ENCODE results near the gene ZNF534. TPM values are rescaled to one million over a fixed set of nuclear protein-coding genes. Genes with fewer than 3 reads are reported as not detected.

The ZNF534 gene
- total and polyA plus RNA-seq, 9 of the 15 experiments (the other 6 are each of a cell fraction or from before 2014, with no cell fraction given): 0.08 to 0.33 (median 0.22) TPM; not detected in 1

DNA sequence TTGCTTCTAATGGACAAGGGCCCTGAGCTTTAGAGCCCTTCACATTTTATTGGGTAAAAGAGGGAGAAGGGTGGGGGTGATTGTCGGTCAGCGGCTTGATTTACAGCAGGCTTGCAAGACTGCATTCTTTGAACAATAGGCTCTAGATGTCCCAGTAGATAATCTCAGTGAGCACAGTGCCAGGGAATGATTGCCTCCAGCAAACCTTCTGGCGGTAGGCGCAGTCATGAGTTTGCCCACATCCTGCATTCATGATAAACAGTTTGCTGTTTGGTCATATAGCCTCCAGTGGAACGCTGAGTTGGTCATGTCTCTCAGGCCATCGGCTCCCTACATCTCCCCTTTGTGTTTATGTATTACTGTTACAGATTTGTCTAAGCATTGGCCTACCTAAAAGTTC lies 18.7 kb upstream of the ZNF534 start:
- no peak overlapping the region for H3K4me2 ChIP-seq (ENCODE audit: insufficient read depth, low read length)
- 11% methylated on average over 6 of the region's 6 CpGs for WGBS (ENCODE audit: insufficient coverage, low coverage, missing lambda C conversion rate)
- no peak overlapping the region for H3K9ac ChIP-seq (ENCODE audit: insufficient read depth in 1 of 2, low read depth in 2 of 2, low read length in 2 of 2)
- no peak for TF ChIP-seq ZNF766 (CRISPR knock-in tag; conservative IDR thresholded peaks at IDR 0.05)
- TF ChIP-seq CHCHD3 (CRISPR knock-in tag; IDR thresholded peaks at IDR 0.05): no peak
- no peak for TF ChIP-seq BCOR (IDR thresholded peaks at IDR 0.05)
- TF ChIP-seq CTBP1 (IDR thresholded peaks at IDR 0.05; ENCODE audit: borderline replicate concordance): no peak
- no peak for TF ChIP-seq SUPT5H (IDR thresholded peaks at IDR 0.05)
- TF ChIP-seq RFX7 (CRISPR knock-in tag; IDR thresholded peaks at IDR 0.05): no peak
- no peak for TF ChIP-seq SOX6 (IDR thresholded peaks at IDR 0.05)
- no peaks in the 10 kb centered on the region for H3K79me2 ChIP-seq (ENCODE audit: control insufficient read depth, insufficient read depth, low read length)
- in situ Hi-C loops (cut with MboI): no loop called here
- POLR2A ChIA-PET: no interaction called here
- CTCF ChIA-PET (ENCODE audit: low intra/inter-chr PET ratio): no interaction called here
- H2AFZ ChIP-seq (ENCODE audit: low read depth, low read length): no peak overlapping the region
- H3K9me3 ChIP-seq (replicated peaks; ENCODE audit: control insufficient read depth, insufficient read depth, low read depth, low read length): no peaks in the 10 kb centered on the region
- H3K4me1 ChIP-seq (replicated peaks in 1 of 2; ENCODE audit: control insufficient read depth in 2 of 2, insufficient read depth in 2 of 2, low read length in 2 of 2): no peaks in the 10 kb centered on the region
- no peak overlapping the region for H3K27ac ChIP-seq (ENCODE audit: extremely low read depth, low read depth, low read length)
- no peaks in the 10 kb centered on the region for H3K9me1 ChIP-seq (ENCODE audit: control insufficient read depth, insufficient read depth, low read length)
- ATAC-seq: no peak
- BruUV-seq (replicated peaks): no TSS peak
- FAIRE-seq: no peak
- no peaks in the 10 kb centered on the region for H3K36me3 ChIP-seq (ENCODE audit: control insufficient read depth, insufficient read depth, low read length)
- H3K4me3 ChIP-seq: no peak overlapping the region
- intact Hi-C loops (cut with micrococcal nuclease): no loop called here
- no peaks in the 10 kb centered on the region for H3K27me3 ChIP-seq (ENCODE audit: control insufficient read depth in 2 of 2, insufficient read depth in 2 of 2, low read length in 2 of 2)
- no peak for DNase-seq (ENCODE audit: extremely low read depth in 1 of 4, low spot score in 3 of 4)
- H4K20me1 ChIP-seq (replicated peaks; ENCODE audit: control insufficient read depth, insufficient read depth, low read length): no peaks in the 10 kb centered on the region

DNA sequence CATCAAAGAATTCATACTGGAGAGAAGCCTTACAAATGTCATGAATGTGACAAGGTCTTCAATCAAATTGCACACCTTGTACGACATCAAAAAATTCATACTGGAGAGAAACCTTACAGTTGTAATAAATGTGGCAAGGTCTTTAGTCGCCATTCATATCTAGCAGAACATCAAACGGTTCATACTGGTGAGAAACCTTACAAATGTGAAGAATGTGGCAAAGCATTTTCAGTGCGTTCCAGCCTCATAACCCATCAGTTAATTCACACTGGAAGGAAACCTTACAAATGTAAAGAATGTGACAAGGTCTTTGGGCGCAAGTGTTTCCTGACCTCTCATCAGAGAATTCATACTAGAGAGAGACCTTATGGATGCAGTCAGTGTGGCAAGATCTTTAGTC lies 13.2 kb upstream of the ZNF534 start:
- in situ Hi-C loops (cut with MboI) (no loop called here), intact Hi-C loops (cut with micrococcal nuclease) (no loop called here)
- no peak overlapping the region for H3K9ac ChIP-seq (ENCODE audit: insufficient read depth in 1 of 2, low read depth in 2 of 2, low read length in 2 of 2)
- ATAC-seq (no peak), DNase-seq (ENCODE audit: extremely low read depth in 1 of 4, low spot score in 3 of 4) (no peak), FAIRE-seq (no peak)
- 2% methylated on average over 5 of the region's 5 CpGs for whole genome bisulfite sequencing (ENCODE audit: insufficient coverage, low coverage, missing lambda C conversion rate)
- H4K20me1 ChIP-seq (replicated peaks; ENCODE audit: control insufficient read depth, insufficient read depth, low read length): no peaks in the 10 kb centered on the region
- no peaks in the 10 kb centered on the region for H3K27me3 ChIP-seq (ENCODE audit: control insufficient read depth in 2 of 2, insufficient read depth in 2 of 2, low read length in 2 of 2)
- CTCF ChIA-PET (ENCODE audit: low intra/inter-chr PET ratio): no interaction called here
- no peaks in the 10 kb centered on the region for H3K36me3 ChIP-seq (ENCODE audit: control insufficient read depth, insufficient read depth, low read length)
- H2AFZ ChIP-seq (ENCODE audit: low read depth, low read length): no peak overlapping the region
- POLR2A ChIA-PET: no interaction called here
- H3K4me3 ChIP-seq: no peak overlapping the region
- H3K79me2 ChIP-seq (ENCODE audit: control insufficient read depth, insufficient read depth, low read length): no peaks in the 10 kb centered on the region
- H3K9me3 ChIP-seq (replicated peaks; ENCODE audit: control insufficient read depth, insufficient read depth, low read depth, low read length): no peaks in the 10 kb centered on the region; the same call in 1 of the 2 replicates
- no TSS peak for BruUV-seq (replicated peaks)
- no peaks in the 10 kb centered on the region for H3K4me1 ChIP-seq (replicated peaks in 1 of 2; ENCODE audit: control insufficient read depth in 2 of 2, insufficient read depth in 2 of 2, low read length in 2 of 2)
- H3K4me2 ChIP-seq (ENCODE audit: insufficient read depth, low read length): no peak overlapping the region
- no peak overlapping the region for H3K27ac ChIP-seq (ENCODE audit: extremely low read depth, low read depth, low read length)
- H3K9me1 ChIP-seq (ENCODE audit: control insufficient read depth, insufficient read depth, low read length): no peaks in the 10 kb centered on the region
- no peak for TF ChIP-seq MTA1 (IDR thresholded peaks at IDR 0.05; ENCODE audit: borderline replicate concordance)
- no peak for TF ChIP-seq SETDB1 (IDR thresholded peaks at IDR 0.05; ENCODE audit: low read length)
- TF ChIP-seq MYBL2 (IDR thresholded peaks at IDR 0.05; ENCODE audit: low read depth): no peak
- TF ChIP-seq MYBL2 (CRISPR knock-in tag; IDR thresholded peaks at IDR 0.05; ENCODE audit: borderline replicate concordance): no peak
- TF ChIP-seq, protein P1, sequence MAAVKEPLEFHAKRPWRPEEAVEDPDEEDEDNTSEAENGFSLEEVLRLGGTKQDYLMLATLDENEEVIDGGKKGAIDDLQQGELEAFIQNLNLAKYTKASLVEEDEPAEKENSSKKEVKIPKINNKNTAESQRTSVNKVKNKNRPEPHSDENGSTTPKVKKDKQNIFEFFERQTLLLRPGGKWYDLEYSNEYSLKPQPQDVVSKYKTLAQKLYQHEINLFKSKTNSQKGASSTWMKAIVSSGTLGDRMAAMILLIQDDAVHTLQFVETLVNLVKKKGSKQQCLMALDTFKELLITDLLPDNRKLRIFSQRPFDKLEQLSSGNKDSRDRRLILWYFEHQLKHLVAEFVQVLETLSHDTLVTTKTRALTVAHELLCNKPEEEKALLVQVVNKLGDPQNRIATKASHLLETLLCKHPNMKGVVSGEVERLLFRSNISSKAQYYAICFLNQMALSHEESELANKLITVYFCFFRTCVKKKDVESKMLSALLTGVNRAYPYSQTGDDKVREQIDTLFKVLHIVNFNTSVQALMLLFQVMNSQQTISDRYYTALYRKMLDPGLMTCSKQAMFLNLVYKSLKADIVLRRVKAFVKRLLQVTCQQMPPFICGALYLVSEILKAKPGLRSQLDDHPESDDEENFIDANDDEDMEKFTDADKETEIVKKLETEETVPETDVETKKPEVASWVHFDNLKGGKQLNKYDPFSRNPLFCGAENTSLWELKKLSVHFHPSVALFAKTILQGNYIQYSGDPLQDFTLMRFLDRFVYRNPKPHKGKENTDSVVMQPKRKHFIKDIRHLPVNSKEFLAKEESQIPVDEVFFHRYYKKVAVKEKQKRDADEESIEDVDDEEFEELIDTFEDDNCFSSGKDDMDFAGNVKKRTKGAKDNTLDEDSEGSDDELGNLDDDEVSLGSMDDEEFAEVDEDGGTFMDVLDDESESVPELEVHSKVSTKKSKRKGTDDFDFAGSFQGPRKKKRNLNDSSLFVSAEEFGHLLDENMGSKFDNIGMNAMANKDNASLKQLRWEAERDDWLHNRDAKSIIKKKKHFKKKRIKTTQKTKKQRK (IDR thresholded peaks at IDR 0.05; ENCODE audit: borderline replicate concordance, low read depth, low read length): no peak
- TF ChIP-seq ZBED1 (IDR thresholded peaks at IDR 0.05): no peak
- no peak for TF ChIP-seq SMAD2 (IDR thresholded peaks at IDR 0.05; ENCODE audit: low read depth, low read length)
- no peak for TF ChIP-seq HDAC1 (IDR thresholded peaks at IDR 0.05)
- TF ChIP-seq, protein P2, sequence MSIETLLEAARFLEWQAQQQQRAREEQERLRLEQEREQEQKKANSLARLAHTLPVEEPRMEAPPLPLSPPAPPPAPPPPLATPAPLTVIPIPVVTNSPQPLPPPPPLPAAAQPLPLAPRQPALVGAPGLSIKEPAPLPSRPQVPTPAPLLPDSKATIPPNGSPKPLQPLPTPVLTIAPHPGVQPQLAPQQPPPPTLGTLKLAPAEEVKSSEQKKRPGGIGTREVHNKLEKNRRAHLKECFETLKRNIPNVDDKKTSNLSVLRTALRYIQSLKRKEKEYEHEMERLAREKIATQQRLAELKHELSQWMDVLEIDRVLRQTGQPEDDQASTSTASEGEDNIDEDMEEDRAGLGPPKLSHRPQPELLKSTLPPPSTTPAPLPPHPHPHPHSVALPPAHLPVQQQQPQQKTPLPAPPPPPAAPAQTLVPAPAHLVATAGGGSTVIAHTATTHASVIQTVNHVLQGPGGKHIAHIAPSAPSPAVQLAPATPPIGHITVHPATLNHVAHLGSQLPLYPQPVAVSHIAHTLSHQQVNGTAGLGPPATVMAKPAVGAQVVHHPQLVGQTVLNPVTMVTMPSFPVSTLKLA (conservative IDR thresholded peaks at IDR 0.05): no peak
